ENCODE data around the gene MORN1. TPM values are rescaled to one million over a fixed set of nuclear protein-coding genes. Genes with fewer than 3 reads are reported as not detected.

MORN1 gene
- total RNA-seq, 3 donors from 2014 or later, result 6.4 to 7.0 (median 6.7) TPM

GRCh38 chr1:2353551-2354438 is 37.6 kb downstream of the MORN1 start:
- DNase-seq, result no peak
- no peak overlapping the region for H3K4me3 Mint-ChIP-seq
- H3K36me3 Mint-ChIP-seq (ENCODE audit: insufficient read depth), result no peaks in the 10 kb centered on the region
- H3K9me3 Mint-ChIP-seq, result no peaks in the 10 kb centered on the region
- no peaks in the 10 kb centered on the region for H3K4me1 Mint-ChIP-seq (ENCODE audit: low read depth)
- no peaks in the 10 kb centered on the region for H3K27me3 Mint-ChIP-seq (ENCODE audit: low read depth)
- ATAC-seq, result no peak

DNA sequence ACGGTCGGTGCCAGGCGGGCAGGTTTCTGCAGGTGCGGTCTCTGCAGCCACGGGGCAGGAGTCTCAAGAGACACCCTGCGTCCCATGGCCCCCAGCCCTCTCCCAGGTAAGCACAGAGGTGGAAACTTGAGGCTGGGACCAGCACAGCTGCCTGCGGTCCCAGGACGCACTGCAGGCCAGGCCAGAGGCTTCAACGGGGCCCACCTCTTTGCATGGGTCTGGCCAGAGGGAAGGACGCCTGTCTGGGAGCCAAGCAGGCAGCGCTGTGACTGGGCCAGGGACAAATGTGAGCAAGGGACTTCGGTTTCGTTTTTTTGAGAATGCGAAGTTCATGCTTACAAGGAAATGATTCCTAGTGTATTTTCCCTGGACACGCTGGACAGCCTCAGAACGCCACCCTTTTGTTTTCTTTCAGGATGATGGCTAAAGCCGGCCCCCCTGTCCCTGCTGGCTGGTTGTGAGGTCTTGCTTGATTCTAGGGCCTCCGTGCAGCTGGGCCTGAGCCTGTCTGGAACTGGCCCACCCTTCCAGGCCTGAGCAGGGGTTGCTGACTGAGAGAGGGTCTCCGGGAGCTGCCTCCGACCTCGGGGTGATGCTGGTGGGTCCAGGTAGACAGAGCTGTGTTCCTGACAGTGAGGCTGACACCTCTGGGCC is 38.3 kb downstream of the MORN1 start:
- Mint-ChIP-seq H3K36me3 (ENCODE audit: insufficient read depth) (no peaks in the 10 kb centered on the region), H3K9me3 (no peaks in the 10 kb centered on the region)

GRCh38 chr1:2352341-2352896 is 38.9 kb downstream of the MORN1 start:
- no peaks in the 10 kb centered on the region for H3K27me3 Mint-ChIP-seq (ENCODE audit: low read depth)
- H3K9me3 Mint-ChIP-seq, result no peaks in the 10 kb centered on the region
- no peaks in the 10 kb centered on the region for H3K4me1 Mint-ChIP-seq (ENCODE audit: low read depth)
- H3K36me3 Mint-ChIP-seq (ENCODE audit: insufficient read depth), result no peaks in the 10 kb centered on the region
- ATAC-seq (no peak), DNase-seq (no peak)
- H3K4me3 Mint-ChIP-seq, result no peak overlapping the region

More for the DNA sequence above, 38.3 kb downstream of the MORN1 start:
- ATAC-seq (no peak), DNase-seq (no peak)
- H3K4me1 Mint-ChIP-seq (ENCODE audit: low read depth), result no peaks in the 10 kb centered on the region
- H3K4me3 Mint-ChIP-seq, result no peak overlapping the region
- no peaks in the 10 kb centered on the region for H3K27me3 Mint-ChIP-seq (ENCODE audit: low read depth)

GRCh38 chr1:2351723-2352122 is 39.6 kb downstream of the MORN1 start:
- Mint-ChIP-seq H3K36me3 (ENCODE audit: insufficient read depth) (no peaks in the 10 kb centered on the region), H3K4me3 (no peak overlapping the region), H3K9me3 (no peaks in the 10 kb centered on the region), H3K4me1 (ENCODE audit: low read depth) (no peaks in the 10 kb centered on the region), H3K27me3 (ENCODE audit: low read depth) (no peaks in the 10 kb centered on the region)
- no peak for DNase-seq
- no peak for ATAC-seq

- ATAC-seq (no peak), DNase-seq (no peak)
- no peaks in the 10 kb centered on the region for H3K9me3 Mint-ChIP-seq
Observed at GRCh38 chr1:2350911-2351655, 40.3 kb downstream of the MORN1 start.

GRCh38 chr1:2350501-2350900 is 40.9 kb downstream of the MORN1 start:
- Mint-ChIP-seq H3K9me3 (no peaks in the 10 kb centered on the region), H3K36me3 (ENCODE audit: insufficient read depth) (no peaks in the 10 kb centered on the region), H3K4me1 (ENCODE audit: low read depth) (no peaks in the 10 kb centered on the region), H3K4me3 (no peak overlapping the region), H3K27me3 (ENCODE audit: low read depth) (no peaks in the 10 kb centered on the region)
- no peak for DNase-seq
- no peak for ATAC-seq

More at GRCh38 chr1:2350911-2351655, 40.3 kb downstream of the MORN1 start:
- Mint-ChIP-seq H3K4me1 (ENCODE audit: low read depth) (no peaks in the 10 kb centered on the region), H3K4me3 (no peak overlapping the region), H3K27me3 (ENCODE audit: low read depth) (no peaks in the 10 kb centered on the region), H3K36me3 (ENCODE audit: insufficient read depth) (no peaks in the 10 kb centered on the region)

GRCh38 chr1:2349806-2350205 is 41.5 kb downstream of the MORN1 start:
- DNase-seq, result no peak
- Mint-ChIP-seq H3K27me3 (ENCODE audit: low read depth) (no peaks in the 10 kb centered on the region), H3K36me3 (ENCODE audit: insufficient read depth) (no peaks in the 10 kb centered on the region), H3K9me3 (no peaks in the 10 kb centered on the region), H3K4me3 (no peak overlapping the region), H3K4me1 (ENCODE audit: low read depth) (no peaks in the 10 kb centered on the region)
- ATAC-seq, result no peak

DNA sequence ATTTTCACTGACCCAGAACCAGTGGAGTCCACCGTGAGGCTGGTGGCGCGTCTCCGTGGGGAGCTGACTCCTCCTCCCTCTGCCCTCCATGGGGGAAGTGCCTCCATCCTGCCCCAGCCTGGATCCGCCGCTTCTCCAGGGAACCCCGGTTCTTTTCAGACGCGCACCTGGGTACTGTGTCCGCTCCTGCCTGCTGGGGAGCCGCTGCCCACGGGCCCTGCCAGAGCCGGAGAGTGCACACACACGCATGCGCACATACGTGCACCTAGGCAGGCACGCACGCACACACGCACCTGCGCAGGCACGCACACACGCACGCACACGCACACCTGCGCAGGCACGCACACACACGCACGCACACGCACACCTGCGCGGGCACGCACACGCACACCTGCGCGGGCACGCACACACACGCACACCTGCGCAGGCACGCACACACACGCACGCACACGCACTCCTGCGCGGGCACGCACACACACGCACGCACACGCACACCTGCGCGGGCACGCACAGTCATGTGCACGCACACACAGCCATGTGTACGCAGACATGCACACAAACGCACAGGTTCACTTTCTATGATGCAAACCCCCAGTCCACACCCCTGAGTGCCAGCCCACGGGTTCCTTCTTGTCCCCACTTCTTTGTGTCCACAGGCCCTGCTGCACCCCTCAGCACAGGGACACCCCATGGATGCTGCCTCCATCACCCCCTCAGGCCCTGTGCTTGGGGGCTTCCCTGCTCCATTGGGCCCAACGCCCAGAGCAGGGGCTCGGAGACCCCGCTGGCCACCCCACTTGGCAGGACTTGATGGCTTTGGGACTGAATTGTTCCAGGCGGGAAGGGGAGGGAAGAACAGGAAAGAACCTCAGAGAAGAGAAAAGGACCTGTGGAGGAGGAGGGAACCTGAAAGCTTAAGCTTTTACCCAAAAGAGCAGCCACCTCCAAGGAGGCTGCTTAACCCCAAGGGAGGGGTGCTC is 42.7 kb downstream of the MORN1 start:
- H3K4me1 Mint-ChIP-seq (ENCODE audit: low read depth), result no peaks in the 10 kb centered on the region
- ATAC-seq (no peak), DNase-seq (no peak)
- H3K27me3 Mint-ChIP-seq (ENCODE audit: low read depth), result no peaks in the 10 kb centered on the region
- H3K36me3 Mint-ChIP-seq (ENCODE audit: insufficient read depth), result no peaks in the 10 kb centered on the region
- H3K9me3 Mint-ChIP-seq, result no peaks in the 10 kb centered on the region
- H3K4me3 Mint-ChIP-seq, result no peak overlapping the region

DNA sequence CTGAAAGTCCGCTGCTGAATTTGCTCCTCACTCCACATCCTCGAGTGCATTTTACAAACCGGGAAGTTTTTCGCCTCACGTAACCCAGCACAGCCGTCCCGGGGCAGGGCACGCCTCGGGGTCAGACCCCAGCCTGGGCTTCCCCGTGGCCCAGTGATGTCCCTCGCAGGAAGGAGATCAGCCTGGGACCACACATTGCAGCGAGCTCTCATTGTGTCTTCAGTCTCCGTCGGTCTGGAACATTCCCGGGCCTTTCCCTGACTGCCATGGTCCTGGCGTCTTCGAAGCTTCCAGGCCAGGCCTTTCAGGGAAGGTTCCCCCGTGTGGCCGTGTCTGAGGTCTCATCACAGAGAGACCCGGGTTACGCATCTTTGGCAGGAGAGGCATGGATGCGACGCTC is 43.5 kb downstream of the MORN1 start:
- ATAC-seq (no peak), DNase-seq (no peak)
- H3K27me3 Mint-ChIP-seq (ENCODE audit: low read depth), result no peaks in the 10 kb centered on the region
- no peaks in the 10 kb centered on the region for H3K36me3 Mint-ChIP-seq (ENCODE audit: insufficient read depth)
- H3K4me1 Mint-ChIP-seq (ENCODE audit: low read depth), result no peaks in the 10 kb centered on the region
- no peak overlapping the region for H3K4me3 Mint-ChIP-seq
- H3K9me3 Mint-ChIP-seq, result no peaks in the 10 kb centered on the region

GRCh38 chr1:2347409-2347785 is 44.0 kb downstream of the MORN1 start:
- DNase-seq, result no peak
- no peaks in the 10 kb centered on the region for H3K27me3 Mint-ChIP-seq (ENCODE audit: low read depth)
- H3K4me3 Mint-ChIP-seq, result no peak overlapping the region
- ATAC-seq, result no peak
- H3K4me1 Mint-ChIP-seq (ENCODE audit: low read depth), result no peaks in the 10 kb centered on the region
- H3K9me3 Mint-ChIP-seq, result no peaks in the 10 kb centered on the region
- H3K36me3 Mint-ChIP-seq (ENCODE audit: insufficient read depth), result no peaks in the 10 kb centered on the region

DNA sequence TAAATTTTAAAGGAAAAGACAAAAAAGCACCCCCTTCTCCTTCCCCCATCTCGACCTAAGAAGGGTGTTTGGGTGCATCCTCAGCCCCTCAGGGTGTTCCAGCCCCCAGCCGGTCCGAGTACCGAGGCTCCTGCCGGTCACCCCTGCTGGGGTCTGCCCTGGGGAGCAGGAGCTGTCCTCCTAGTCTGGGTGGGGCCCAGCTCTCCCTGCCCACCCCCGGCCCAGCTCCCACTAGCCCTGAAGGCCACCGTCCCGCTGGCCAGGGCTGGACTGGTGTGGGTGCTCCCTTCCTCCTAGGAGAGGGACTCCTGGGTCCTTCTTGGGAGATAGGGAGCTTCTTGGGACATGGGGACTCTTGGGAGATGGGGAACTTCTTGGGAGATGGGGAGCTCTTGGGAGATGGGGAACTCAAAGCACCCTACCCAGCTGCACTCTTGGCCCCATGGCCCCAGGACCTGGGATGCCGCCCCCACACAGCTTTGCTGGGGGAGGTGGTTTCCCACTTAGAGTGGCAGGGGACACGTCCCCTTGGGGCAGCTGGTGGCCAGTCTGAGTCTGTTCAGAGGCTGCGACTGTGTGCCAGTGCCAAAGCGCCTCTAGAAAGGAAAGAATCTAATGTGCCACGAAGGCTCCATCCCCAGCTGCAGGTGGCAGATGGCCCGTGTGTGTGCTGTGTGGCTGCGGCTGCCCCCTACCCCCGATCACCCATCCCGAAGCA is 44.5 kb downstream of the MORN1 start:
- ATAC-seq, result no peak

GRCh38 chr1:2345297-2346075 is 45.9 kb downstream of the MORN1 start:
- H3K27me3 Mint-ChIP-seq (ENCODE audit: low read depth), result no peaks in the 10 kb centered on the region
- H3K9me3 Mint-ChIP-seq, result no peaks in the 10 kb centered on the region
- ATAC-seq (no peak), DNase-seq (no peak)
- no peaks in the 10 kb centered on the region for H3K4me1 Mint-ChIP-seq (ENCODE audit: low read depth)
- H3K4me3 Mint-ChIP-seq, result no peak overlapping the region
- no peaks in the 10 kb centered on the region for H3K36me3 Mint-ChIP-seq (ENCODE audit: insufficient read depth)

More for the DNA sequence above, 44.5 kb downstream of the MORN1 start:
- no peaks in the 10 kb centered on the region for H3K27me3 Mint-ChIP-seq (ENCODE audit: low read depth)
- H3K9me3 Mint-ChIP-seq, result no peaks in the 10 kb centered on the region
- no peak for DNase-seq
- no peak overlapping the region for H3K4me3 Mint-ChIP-seq
- H3K4me1 Mint-ChIP-seq (ENCODE audit: low read depth), result no peaks in the 10 kb centered on the region
- no peaks in the 10 kb centered on the region for H3K36me3 Mint-ChIP-seq (ENCODE audit: insufficient read depth)

Measured in activated T-cell treated with anti-CD3 and anti-CD28 coated beads, Interleukin-2, amount 50 U/mL, for 4 hours (primary cell).